Panc1 (cell line): Measurements from ENCODE around the gene CREB3. TPM values are rescaled to one million over a fixed set of nuclear protein-coding genes. Genes with fewer than 3 reads are reported as not detected.

Experiments used
- ATAC-seq: fragments of 200-7000 bp; cut with Tn5 transposase; 2 replicates; pipeline ENCODE4 v1.9.1; 2020; ENCODE audit warnings: mild to moderate bottlenecking, moderate library complexity
- BruUV-seq: library from RNA; stranded (reverse); fragments of 400-500 nt; replicated peaks from 2 replicates; lab custom pipeline; 2021; lab: Mats Ljungman, UMichigan
- CTCF ChIA-PET: fragments of 300-600 bp; sonication (Branson Sonifier 250); formaldehyde crosslinking; loops from one replicate; lab custom pipeline; 2022; ENCODE audit warnings: antibody characterized with exemption; lab: Charles Lee
- POLR2A ChIA-PET: fragments of 300-600 bp; sonication (Branson Sonifier 250); formaldehyde crosslinking; loops from one replicate; lab custom pipeline; 2022; ENCODE audit warnings: antibody characterized with exemption; lab: Charles Lee
- DNase-seq: peaks from one replicate; pipeline ENCODE4 v3.0.0-alpha.2; 2010; ENCODE audit warnings: low read depth, low spot score
- H3K27ac ChIP-seq: 2 replicates; pipeline ENCODE4 v1.5.1; 2011; ENCODE audit warnings: mild to moderate bottlenecking, low read length, inconsistent platforms
- H3K27me3 ChIP-seq: fragments of 200-500 bp; sonication (Bioruptor generic); 2 replicates; pipeline ENCODE4 v1.6.0; 2014; ENCODE audit warnings: low read length, inconsistent platforms; ENCODE audit not compliant: control insufficient read depth, insufficient read depth
- H3K36me3 ChIP-seq: fragments of 200-500 bp; sonication (Bioruptor generic); 2 replicates; pipeline ENCODE4 v1.5.1; 2014; ENCODE audit warnings: inconsistent platforms, mild to moderate bottlenecking, low read length, moderate library complexity; ENCODE audit not compliant: control insufficient read depth, insufficient read depth
- H3K4me1 ChIP-seq: 2 replicates; pipeline ENCODE4 v1.5.1; 2011; ENCODE audit warnings: inconsistent platforms, mild to moderate bottlenecking, low read length, moderate library complexity; ENCODE audit not compliant: control insufficient read depth, insufficient read depth
- H3K4me3 ChIP-seq, 2 experiments: 2 replicates each; pipeline ENCODE4 v1.5.1; 2011 to 2012; ENCODE audit warnings: low read depth in 2 of 2, low read length in 2 of 2, mild to moderate bottlenecking in 2 of 2, inconsistent platforms in 1 of 2, moderate library complexity in 1 of 2
- H3K9me3 ChIP-seq: fragments of 200-500 bp; sonication (Bioruptor generic); 2 replicates; pipeline ENCODE4 v1.5.1; 2014; ENCODE audit warnings: low read depth, mild to moderate bottlenecking, inconsistent platforms, low read length, moderate library complexity; ENCODE audit not compliant: control insufficient read depth, insufficient read depth
- CTCF ChIP-seq: fragments of 450-650 bp; IDR thresholded peaks from 2 replicates; pipeline ENCODE4 v1.5.1; 2017; ENCODE audit warnings: mild to moderate bottlenecking
- POLR2AphosphoS5 ChIP-seq: IDR thresholded peaks from 2 replicates; pipeline ENCODE4 v1.6.1; 2012; ENCODE audit warnings: mild to moderate bottlenecking, low read depth, low read length, moderate library complexity
- REST ChIP-seq, 2 experiments: IDR thresholded peaks; 2 replicates each; pipeline ENCODE4 v1.6.1; 2011 to 2012; ENCODE audit warnings: low read depth in 2 of 2, control low read depth in 1 of 2, low read length in 1 of 2, mild to moderate bottlenecking in 1 of 2, moderate library complexity in 1 of 2; ENCODE audit not compliant: insufficient read depth in 1 of 2
- SIN3A ChIP-seq: IDR thresholded peaks from 2 replicates; pipeline ENCODE4 v1.6.1; 2012; ENCODE audit warnings: low read depth, mild to moderate bottlenecking, low read length, moderate library complexity, borderline replicate concordance; ENCODE audit not compliant: insufficient read depth
- TCF7L2 ChIP-seq: IDR thresholded peaks from 2 replicates; pipeline ENCODE4 v1.6.1; 2011; ENCODE audit warnings: mild to moderate bottlenecking, low read depth, low read length, inconsistent platforms
- in situ Hi-C: cut with HindIII; loops from 2 replicates; pipeline ENCODE4 v1.10.0; 2016; ENCODE audit warnings: low sequenced_read_pairs, low pct_unique_long_range_greater_than_20kb
- intact Hi-C: fragments of 100-400 bp; cut with micrococcal nuclease; formaldehyde crosslinking; loops from one replicate; pipeline ENCODE4 v1.10.0; 2022; ENCODE audit not compliant: unreplicated experiment
- total RNA-seq: library from RNA; stranded (reverse); gene quantifications from one replicate; pipeline ENCODE4 v1.2.1, GENCODE V29; 2021; ENCODE audit not compliant: unreplicated experiment

The CREB3 gene
- total RNA-seq, 1 experiment from 2014 or later: 67.0 TPM

- no peak overlapping the region for H3K27ac ChIP-seq
- POLR2A ChIA-PET: no interaction called here
- H3K36me3 ChIP-seq: no peaks in the 10 kb centered on the region
- no peak for TF ChIP-seq CTCF
- no peak for TF ChIP-seq SIN3A
- TF ChIP-seq REST (IDR thresholded peaks at IDR 0.05; ENCODE audit: insufficient read depth in 1 of 2, low read depth in 2 of 2, low read length in 1 of 2): no peak
- no peak for TF ChIP-seq POLR2AphosphoS5
- TF ChIP-seq TCF7L2: no peak
- intact Hi-C loops: no loop called here
- CTCF ChIA-PET: interaction anchor here (0.8 kb wide), 1 partner anchor 15 kb away, joined by 3 read pairs; no protein-coding TSS in a partner anchor
- BruUV-seq: no TSS peak
- DNase-seq (no peak), ATAC-seq (no peak)
- H3K4me1 ChIP-seq: peaks cover 8% of the 10 kb centered on the region
- no peaks in the 10 kb centered on the region for H3K9me3 ChIP-seq
- no peaks in the 10 kb centered on the region for H3K27me3 ChIP-seq
- in situ Hi-C loops: no loop called here
- H3K4me3 ChIP-seq: no peak overlapping the region
Observed at GRCh38 chr9:35771534-35771933, 39.1 kb downstream of the CREB3 start.

- H3K27ac ChIP-seq: no peak overlapping the region
- ChIA-PET POLR2A (no interaction called here), CTCF (no interaction called here)
- ATAC-seq (no peak), DNase-seq (no peak)
- TF ChIP-seq REST (IDR thresholded peaks at IDR 0.05; ENCODE audit: insufficient read depth in 1 of 2, low read depth in 2 of 2, low read length in 1 of 2) (no peak), CTCF (no peak), TCF7L2 (no peak), POLR2AphosphoS5 (no peak), SIN3A (no peak)
- no peaks in the 10 kb centered on the region for H3K27me3 ChIP-seq
- in situ Hi-C loops: no loop called here
- intact Hi-C loops: no loop called here
- H3K4me3 ChIP-seq: no peak overlapping the region
- H3K4me1 ChIP-seq: peaks cover 8% of the 10 kb centered on the region
- no peaks in the 10 kb centered on the region for H3K36me3 ChIP-seq
- no TSS peak for BruUV-seq
- H3K9me3 ChIP-seq: no peaks in the 10 kb centered on the region
Observed at GRCh38 chr9:35771943-35772342, 39.5 kb downstream of the CREB3 start.
